HEK293T (cell line): ENCODE results near the gene TIA1.

ENCODE experiments used
- BHLHE40 ChIP-seq: fragments of 450-650 bp; IDR thresholded peaks from 2 replicates; pipeline ENCODE4 v1.6.1; 2016; ENCODE audit warnings: mild to moderate bottlenecking, moderate library complexity, borderline replicate concordance
- ELF4 ChIP-seq: fragments of 450-650 bp; IDR thresholded peaks from 2 replicates; pipeline ENCODE4 v1.6.1; 2017; ENCODE audit warnings: antibody characterized with exemption
- FOXA1 ChIP-seq: fragments of 450-650 bp; IDR thresholded peaks from 2 replicates; pipeline ENCODE4 v1.6.1; 2016; ENCODE audit warnings: mild to moderate bottlenecking
- FOXK2 ChIP-seq: fragments of 450-650 bp; IDR thresholded peaks from 2 replicates; pipeline ENCODE4 v1.6.1; 2016; ENCODE audit warnings: mild to moderate bottlenecking
- FOXM1 ChIP-seq: fragments of 450-650 bp; IDR thresholded peaks from 2 replicates; pipeline ENCODE4 v1.6.1; 2017; ENCODE audit warnings: mild to moderate bottlenecking, borderline replicate concordance
- HDGF ChIP-seq: fragments of 450-650 bp; IDR thresholded peaks from 2 replicates; pipeline ENCODE4 v1.6.1; 2017; ENCODE audit warnings: antibody characterized with exemption, borderline replicate concordance
- L3MBTL2 ChIP-seq: fragments of 450-650 bp; conservative IDR thresholded peaks from 2 replicates; pipeline ENCODE4 v1.6.1; 2016; ENCODE audit warnings: mild to moderate bottlenecking
- LEF1 ChIP-seq: fragments of 450-650 bp; IDR thresholded peaks from 2 replicates; pipeline ENCODE4 v1.6.1; 2017; ENCODE audit warnings: mild to moderate bottlenecking, borderline replicate concordance
- NFRKB ChIP-seq: fragments of 450-650 bp; IDR thresholded peaks from 2 replicates; pipeline ENCODE4 v1.6.1; 2016; ENCODE audit warnings: mild to moderate bottlenecking, moderate library complexity
- SP1 ChIP-seq: fragments of 450-650 bp; IDR thresholded peaks from 2 replicates; pipeline ENCODE4 v1.6.1; 2017
- SUZ12 ChIP-seq: fragments of 450-650 bp; IDR thresholded peaks from 2 replicates; pipeline ENCODE4 v1.6.1; 2016; ENCODE audit warnings: mild to moderate bottlenecking
- TARDBP ChIP-seq: fragments of 450-650 bp; IDR thresholded peaks from 2 replicates; pipeline ENCODE4 v1.6.1; 2016
- ZNF384 ChIP-seq: fragments of 450-650 bp; IDR thresholded peaks from 2 replicates; pipeline ENCODE4 v1.6.1; 2016

GRCh38 chr2:70214953-70215549, 33.4 kb downstream of the TIA1 start:
- no peak for TF ChIP-seq FOXK2
- no peak for TF ChIP-seq BHLHE40
- TF ChIP-seq TARDBP = no peak
- no peak for TF ChIP-seq ELF4
- no peak for TF ChIP-seq SP1
- no peak for TF ChIP-seq FOXM1
- TF ChIP-seq NFRKB = no peak
- TF ChIP-seq HDGF = no peak
- TF ChIP-seq L3MBTL2 = no peak
- no peak for TF ChIP-seq FOXA1
- TF ChIP-seq SUZ12 = no peak
- TF ChIP-seq ZNF384 = no peak
- no peak for TF ChIP-seq LEF1
